Endothelial cell of umbilical vein (primary cell): Measurements from ENCODE around the gene LAMTOR2. TPM values are rescaled to one million over a fixed set of nuclear protein-coding genes. Genes with fewer than 3 reads are reported as not detected.

Source experiments
- BruUV-seq: library from RNA; stranded (reverse); fragments of 400-500 nt; replicated peaks from 2 replicates; lab custom pipeline; 2021; lab: Mats Ljungman, UMichigan
- CTCF ChIA-PET: fragments of 300-600, 350-600 bp; sonication (Branson Sonifier 250); formaldehyde crosslinking; loops from one replicate; lab custom pipeline; 2021; ENCODE audit warnings: antibody characterized with exemption, inconsistent platforms; lab: Charles Lee
- POLR2A ChIA-PET: fragments of 300-600, 350-600 bp; sonication (Branson Sonifier 250); formaldehyde crosslinking; loops from one replicate; lab custom pipeline; 2021; ENCODE audit warnings: antibody characterized with exemption, inconsistent platforms; lab: Charles Lee
- DNase-seq: peaks from one replicate; pipeline ENCODE4 v3.0.0-alpha.2; 2011; ENCODE audit warnings: low read depth, low spot score
- FAIRE-seq: peaks from 2 replicates; lab custom pipeline; 2011; peaks lifted over from hg19 to GRCh38; lab: Jason Lieb, UNC
- H2AFZ ChIP-seq: 2 replicates; pipeline ENCODE4 v1.6.0; 2012; ENCODE audit warnings: low read depth, low read length, control low read depth, inconsistent platforms
- H3K27ac ChIP-seq: 2 replicates; pipeline ENCODE4 v1.5.1; 2011; ENCODE audit warnings: low read depth, mild to moderate bottlenecking, control low read depth, low read length, moderate library complexity; ENCODE audit not compliant: insufficient read depth
- H3K27me3 ChIP-seq, 2 experiments: 2 replicates each; pipeline versions ENCODE4 v1.6.0 to v1.6.1; 2011; ENCODE audit warnings: low read length in 2 of 2, mixed read lengths in 1 of 2; ENCODE audit not compliant: control insufficient read depth in 2 of 2, insufficient read depth in 2 of 2
- H3K36me3 ChIP-seq, 2 experiments: 2 replicates in 1 of 2; 3 replicates in 1 of 2; pipeline ENCODE4 v1.5.1; 2011; ENCODE audit warnings: low read length in 2 of 2, mild to moderate bottlenecking in 1 of 2, moderate library complexity in 1 of 2; ENCODE audit not compliant: control insufficient read depth in 2 of 2, insufficient read depth in 2 of 2; ENCODE audit errors: extremely low read depth in 1 of 2
- H3K4me1 ChIP-seq: 3 replicates; pipeline ENCODE4 v1.5.1; 2011; ENCODE audit warnings: mild to moderate bottlenecking, low read length; ENCODE audit not compliant: control insufficient read depth, insufficient read depth; ENCODE audit errors: extremely low read depth
- H3K4me2 ChIP-seq: 2 replicates; pipeline ENCODE4 v1.6.1; 2011; ENCODE audit warnings: low read length, control low read depth, mixed read lengths; ENCODE audit not compliant: insufficient read depth
- H3K4me3 ChIP-seq, 3 experiments: fragments of 200-600 bp in 1 of 3; sonication (generic), shearing (Covaris generic) in 1 of 3; replicated peaks in 1 of 3; 2 replicates each; pipeline ENCODE4 v1.5.1; 2011 to 2016; ENCODE audit warnings: control low read depth in 3 of 3, low read length in 3 of 3, mild to moderate bottlenecking in 2 of 3, inconsistent platforms in 1 of 3, low read depth in 1 of 3, moderate library complexity in 1 of 3; ENCODE audit not compliant: insufficient read depth in 1 of 3
- H3K79me2 ChIP-seq: 2 replicates; pipeline ENCODE4 v1.6.0; 2012; ENCODE audit warnings: low read length, inconsistent platforms; ENCODE audit not compliant: control insufficient read depth, insufficient read depth
- H3K9ac ChIP-seq: replicated peaks from 2 replicates; pipeline ENCODE3; 2011; ENCODE audit warnings: low read length, control low read depth; ENCODE audit not compliant: insufficient read depth; ENCODE audit errors: extremely low read depth
- H3K9me1 ChIP-seq: replicated peaks from 3 replicates; pipeline ENCODE4 v1.6.0; 2011; ENCODE audit warnings: mild to moderate bottlenecking, low read length; ENCODE audit not compliant: control insufficient read depth, insufficient read depth; ENCODE audit errors: extremely low read depth
- H3K9me3 ChIP-seq: replicated peaks from 2 replicates; pipeline ENCODE4 v1.5.1; 2012; ENCODE audit warnings: low read length, inconsistent platforms; ENCODE audit not compliant: control insufficient read depth, insufficient read depth
- H4K20me1 ChIP-seq: replicated peaks from 2 replicates; pipeline ENCODE3; 2011; ENCODE audit warnings: mild to moderate bottlenecking, low read length; ENCODE audit not compliant: control insufficient read depth, insufficient read depth; ENCODE audit errors: extremely low read depth
- CTCF ChIP-seq, 2 donors: IDR thresholded peaks; 1 replicate in 1 of 2; 2 replicates in 1 of 2; pipeline ENCODE4 v1.5.1; 2011; ENCODE audit warnings: low read length in 2 of 2, mild to moderate bottlenecking in 2 of 2, moderate library complexity in 2 of 2, control low read depth in 1 of 2, inconsistent platforms in 1 of 2, low read depth in 1 of 2; ENCODE audit not compliant: insufficient read depth in 1 of 2; ENCODE audit errors: extremely low read depth in 1 of 2
- EZH2 ChIP-seq: IDR thresholded peaks from 2 replicates; pipeline ENCODE4 v1.6.1; 2012; ENCODE audit warnings: borderline replicate concordance, low read depth, mild to moderate bottlenecking, moderate library complexity, low read length, inconsistent platforms; ENCODE audit not compliant: severe bottlenecking
- FOS ChIP-seq: IDR thresholded peaks from 2 replicates; pipeline ENCODE4 v1.6.1; 2011; ENCODE audit warnings: mild to moderate bottlenecking, low read length, moderate library complexity, borderline replicate concordance; ENCODE audit not compliant: insufficient read depth
- GATA2 ChIP-seq: IDR thresholded peaks from 2 replicates; pipeline ENCODE4 v1.7.0; 2011; ENCODE audit warnings: low read depth, mild to moderate bottlenecking, moderate library complexity, mixed read lengths, low read length; ENCODE audit not compliant: insufficient read length, insufficient read depth
- JUN ChIP-seq: IDR thresholded peaks from 2 replicates; pipeline ENCODE4 v1.6.1; 2011; ENCODE audit warnings: borderline replicate concordance, low read depth; ENCODE audit not compliant: insufficient read length, insufficient read depth
- MYC ChIP-seq: IDR thresholded peaks from one replicate; pipeline ENCODE4 v1.6.1; 2011; ENCODE audit warnings: mild to moderate bottlenecking, low read depth, low read length
- POLR2A ChIP-seq: IDR thresholded peaks from 2 replicates; pipeline ENCODE4 v1.6.1; 2012; ENCODE audit warnings: low read depth, mild to moderate bottlenecking, control low read depth, low read length
- POLR2AphosphoS5 ChIP-seq: IDR thresholded peaks from 2 replicates; pipeline ENCODE4 v1.6.1; 2012; ENCODE audit warnings: low read depth, mild to moderate bottlenecking, control low read depth, low read length, moderate library complexity; ENCODE audit not compliant: insufficient read depth
- dilution Hi-C: fragments of 300-500 bp; cut with MboI; formaldehyde crosslinking; loops from one replicate; pipeline ENCODE4 v1.15.0; 2019; ENCODE audit warnings: low sequenced_read_pairs; ENCODE audit not compliant: extremely low pct_ligation_motif_present
- intact Hi-C: fragments of 100-400 bp; cut with micrococcal nuclease; formaldehyde crosslinking; loops from one replicate; pipeline ENCODE4 v1.10.0; 2022
- polyA plus RNA-seq, 4 experiments: library from polyadenylated mRNA; depleted of rRNA in 3 of 4; stranded (reverse) in 3 of 4; unstranded in 1 of 4; fragments of >200 nt; gene quantifications; 2 replicates each; pipeline versions ENCODE4 v1.2.1 to v1.2.3, GENCODE V29; 2011 to 2012; ENCODE audit warnings: missing spikeins in 1 of 4
- total RNA-seq: library from RNA; stranded (reverse); gene quantifications from 2 replicates; pipeline ENCODE4 v1.2.3, GENCODE V29; 2021
- TF ChIP-seq, protein P1 (sequence below): IDR thresholded peaks from 2 replicates; pipeline ENCODE4 v1.6.1; 2011; ENCODE audit not compliant: insufficient read depth, insufficient read length

LAMTOR2 gene
- total and polyA plus RNA-seq, 2 donors (not counting 3 experiments of a cell fraction or from before 2014, with no cell fraction given), result 77.7 to 136 TPM

DNA sequence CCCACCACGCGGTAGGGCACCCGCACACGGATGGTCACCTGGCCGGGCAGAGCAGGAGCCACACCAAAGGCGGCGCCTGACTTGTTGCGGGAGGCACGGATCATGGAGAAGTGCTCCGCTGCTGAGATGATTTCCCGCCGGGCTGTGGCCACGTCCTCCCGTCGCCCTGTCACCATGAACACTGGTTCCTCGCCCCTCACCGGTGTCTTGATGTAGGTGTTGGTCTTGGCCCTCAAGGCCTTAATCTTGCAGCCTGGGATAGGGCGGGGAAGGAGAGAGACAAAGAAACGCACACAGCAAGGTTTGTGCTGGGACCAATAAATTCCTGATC, 22.8 kb downstream of the LAMTOR2 start:
- POLR2A ChIA-PET, result no interaction called here
- H3K4me1 ChIP-seq, result peaks cover 14% of the 10 kb centered on the region
- H3K4me2 ChIP-seq, result no peak overlapping the region
- H3K4me3 ChIP-seq, result no peak overlapping the region
- H3K36me3 ChIP-seq, result peaks cover 8 to 35% of the 10 kb centered on the region in 2 experiments
- H3K27ac ChIP-seq, result no peak overlapping the region
- H2AFZ ChIP-seq, result no peak overlapping the region
- BruUV-seq, result no TSS peak
- dilution Hi-C loops (no loop called here), intact Hi-C loops (no loop called here)
- FAIRE-seq (no peak), DNase-seq (no peak)
- no peaks in the 10 kb centered on the region for H3K27me3 ChIP-seq
- H4K20me1 ChIP-seq, result no peaks in the 10 kb centered on the region
- peaks cover 46% of the 10 kb centered on the region for H3K79me2 ChIP-seq
- H3K9me1 ChIP-seq, result no peaks in the 10 kb centered on the region
- no peaks in the 10 kb centered on the region for H3K9me3 ChIP-seq
- H3K9ac ChIP-seq, result no peak overlapping the region
- CTCF ChIA-PET, result no interaction called here
- TF ChIP-seq FOS (no peak), GATA2 (no peak), MYC (no peak), CTCF (IDR thresholded peaks at IDR 0.05; ENCODE audit: extremely low read depth in 1 of 2, insufficient read depth in 1 of 2, low read depth in 1 of 2, low read length in 2 of 2) (no peak), POLR2A (no peak), JUN (no peak), POLR2AphosphoS5 (no peak), EZH2 (no peak)
- TF ChIP-seq, protein P1, sequence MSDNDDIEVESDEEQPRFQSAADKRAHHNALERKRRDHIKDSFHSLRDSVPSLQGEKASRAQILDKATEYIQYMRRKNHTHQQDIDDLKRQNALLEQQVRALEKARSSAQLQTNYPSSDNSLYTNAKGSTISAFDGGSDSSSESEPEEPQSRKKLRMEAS, result no peak
